Measurements from ENCODE around the gene PAQR4.

PAQR4 gene

DNA sequence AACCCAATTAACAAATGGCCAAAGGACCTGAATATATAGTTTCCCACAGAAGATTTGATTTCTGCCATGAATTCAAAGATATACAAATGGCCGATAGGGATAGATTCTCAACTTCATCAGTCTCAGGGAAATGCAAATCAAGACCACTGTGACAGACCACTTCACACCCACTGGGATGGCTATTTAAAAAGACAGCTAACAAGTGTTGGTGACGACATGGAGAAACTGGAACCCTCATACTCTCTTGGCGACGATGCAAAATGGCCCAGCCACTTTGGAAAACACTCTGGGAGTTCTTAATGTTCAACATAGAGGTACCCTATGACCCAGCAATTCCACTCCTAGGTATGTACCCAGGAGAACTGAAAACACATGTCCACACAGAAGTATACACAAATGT is 22.5 kb upstream of the PAQR4 start:
- DNase-seq: no peak

DNA sequence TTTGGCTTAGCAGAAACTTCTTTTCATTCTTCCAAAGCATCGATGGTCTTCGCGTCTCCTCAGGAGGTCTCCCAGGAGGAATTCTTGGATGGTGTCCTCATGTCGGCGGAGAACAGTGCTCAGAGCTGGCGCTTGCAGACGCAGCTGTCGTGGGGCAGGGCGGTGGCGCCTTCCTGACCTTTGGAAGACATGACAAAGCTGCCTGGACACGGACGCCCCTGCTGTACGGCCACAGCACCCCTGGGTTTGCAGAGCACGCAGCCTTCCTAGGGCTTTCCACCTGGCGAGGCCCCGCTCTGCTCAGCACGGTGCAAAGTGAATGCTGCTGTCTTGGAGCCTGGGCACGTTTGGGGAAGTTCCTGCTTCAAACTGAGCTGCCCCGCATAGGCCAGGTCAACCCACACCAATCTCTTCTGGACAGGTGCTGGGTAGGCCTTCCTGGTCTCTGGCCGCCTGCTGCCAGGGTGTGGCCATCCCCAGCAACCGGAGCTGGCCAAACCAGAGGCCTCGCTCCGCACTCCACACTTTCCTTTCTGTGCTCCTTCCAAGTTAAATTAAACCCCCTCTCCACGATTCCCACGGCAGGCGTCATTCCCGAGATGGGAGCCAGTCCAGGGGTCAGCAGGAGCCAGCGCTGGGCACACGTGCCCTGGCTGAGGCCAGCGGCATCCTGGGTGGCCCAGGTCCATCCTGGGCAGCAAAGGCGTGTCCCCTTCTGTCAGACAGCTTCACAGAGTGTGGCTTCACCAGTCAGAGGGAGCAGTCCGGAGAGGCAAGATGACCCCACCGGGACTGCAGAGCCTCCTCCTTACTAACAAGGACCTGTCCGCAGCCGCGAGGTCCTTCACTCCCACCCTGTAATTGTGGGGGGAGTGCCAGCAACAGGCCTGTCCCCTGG is 20.1 kb upstream of the PAQR4 start:
- DNase-seq: no peak

DNA sequence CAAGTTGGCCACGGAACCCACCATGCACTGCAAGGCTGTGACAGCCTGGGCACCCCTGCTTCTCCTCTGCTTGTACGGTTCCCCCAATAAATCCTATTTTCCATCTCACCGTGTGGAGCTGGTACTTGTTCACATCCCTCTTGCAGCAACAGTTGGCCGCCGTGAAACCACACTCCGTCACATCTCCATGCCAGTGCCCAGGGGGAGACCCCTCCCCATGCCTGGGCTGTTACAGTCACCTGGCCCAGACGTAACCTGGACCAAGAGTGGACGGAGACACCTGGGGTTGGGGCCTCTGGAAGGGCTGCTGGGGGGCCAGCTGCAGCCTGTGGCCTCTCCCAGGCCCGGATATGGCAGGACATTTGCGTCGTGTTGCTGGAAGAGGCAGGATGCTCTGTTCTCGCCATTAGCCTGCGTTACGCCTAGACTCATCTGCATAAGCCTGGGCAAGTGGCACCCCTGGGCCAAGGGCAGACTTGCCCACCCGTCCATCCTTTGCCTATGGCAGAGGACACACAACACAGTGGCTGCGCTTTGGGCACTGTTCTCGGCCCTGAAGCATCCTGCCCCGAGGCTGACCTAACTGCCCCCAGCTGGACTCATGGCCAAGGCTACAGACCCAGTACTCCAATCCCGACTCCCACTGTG is 19.3 kb upstream of the PAQR4 start:
- peak; percentile 48 for DNase-seq

DNA sequence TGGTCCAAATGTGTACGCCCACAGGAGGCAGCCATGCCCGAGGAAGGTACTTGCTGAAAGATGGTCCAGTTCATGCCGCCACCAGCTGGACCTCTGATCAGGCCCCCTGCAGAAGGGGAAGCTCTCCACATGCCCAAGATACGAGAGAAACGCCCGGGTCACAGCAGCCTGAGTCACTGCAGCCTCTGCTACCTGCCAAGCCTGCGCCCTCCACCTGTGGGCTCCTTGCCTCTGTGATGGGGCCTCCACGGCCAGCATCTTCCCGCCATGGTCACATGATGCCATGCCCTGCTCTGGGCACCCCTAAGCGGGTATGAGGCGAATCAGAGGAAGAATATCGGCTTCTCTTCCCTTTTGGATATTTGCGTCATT is 18.8 kb upstream of the PAQR4 start:
- no peak for DNase-seq

DNA sequence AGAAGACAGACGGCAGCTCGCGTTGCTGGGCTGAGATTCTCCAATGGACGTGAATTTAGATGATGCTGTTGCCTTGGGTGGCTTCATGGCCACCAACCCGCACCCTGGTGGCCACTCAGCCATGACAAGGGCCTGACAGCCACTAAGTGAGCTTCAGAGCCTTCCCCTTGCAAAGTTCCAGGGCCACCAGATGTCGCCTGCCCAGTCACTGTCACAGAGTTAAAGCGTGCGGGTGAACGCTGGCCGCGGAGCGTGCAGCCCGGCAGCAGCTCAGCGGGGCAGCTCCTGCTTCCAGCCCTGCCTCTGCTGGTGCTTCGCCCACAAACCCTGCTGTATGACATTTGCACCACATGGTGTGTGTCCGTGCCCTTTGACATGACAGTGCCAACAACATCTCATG is 18.4 kb upstream of the PAQR4 start:
- DNase-seq: peak; percentile 45

DNA sequence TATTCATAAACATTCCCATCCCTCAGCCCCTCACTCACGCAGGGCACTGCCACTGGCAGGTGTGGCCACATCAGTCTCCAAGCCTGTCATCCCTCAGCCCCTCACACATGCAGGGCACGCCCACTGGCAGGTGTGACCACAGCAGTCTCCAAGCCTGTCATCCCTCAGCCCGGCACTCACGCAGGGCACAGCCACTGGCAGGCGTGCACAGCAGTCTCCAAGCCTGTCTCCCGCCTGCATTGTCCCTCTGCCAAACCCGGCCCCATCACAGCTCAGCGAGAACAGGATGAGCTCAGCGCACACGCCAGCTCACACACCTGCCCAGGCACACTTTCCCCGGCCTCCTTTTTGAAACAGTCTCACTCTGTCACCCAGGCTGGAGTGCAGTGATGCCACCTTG is 16.5 kb upstream of the PAQR4 start:
- DNase-seq: no peak

DNA sequence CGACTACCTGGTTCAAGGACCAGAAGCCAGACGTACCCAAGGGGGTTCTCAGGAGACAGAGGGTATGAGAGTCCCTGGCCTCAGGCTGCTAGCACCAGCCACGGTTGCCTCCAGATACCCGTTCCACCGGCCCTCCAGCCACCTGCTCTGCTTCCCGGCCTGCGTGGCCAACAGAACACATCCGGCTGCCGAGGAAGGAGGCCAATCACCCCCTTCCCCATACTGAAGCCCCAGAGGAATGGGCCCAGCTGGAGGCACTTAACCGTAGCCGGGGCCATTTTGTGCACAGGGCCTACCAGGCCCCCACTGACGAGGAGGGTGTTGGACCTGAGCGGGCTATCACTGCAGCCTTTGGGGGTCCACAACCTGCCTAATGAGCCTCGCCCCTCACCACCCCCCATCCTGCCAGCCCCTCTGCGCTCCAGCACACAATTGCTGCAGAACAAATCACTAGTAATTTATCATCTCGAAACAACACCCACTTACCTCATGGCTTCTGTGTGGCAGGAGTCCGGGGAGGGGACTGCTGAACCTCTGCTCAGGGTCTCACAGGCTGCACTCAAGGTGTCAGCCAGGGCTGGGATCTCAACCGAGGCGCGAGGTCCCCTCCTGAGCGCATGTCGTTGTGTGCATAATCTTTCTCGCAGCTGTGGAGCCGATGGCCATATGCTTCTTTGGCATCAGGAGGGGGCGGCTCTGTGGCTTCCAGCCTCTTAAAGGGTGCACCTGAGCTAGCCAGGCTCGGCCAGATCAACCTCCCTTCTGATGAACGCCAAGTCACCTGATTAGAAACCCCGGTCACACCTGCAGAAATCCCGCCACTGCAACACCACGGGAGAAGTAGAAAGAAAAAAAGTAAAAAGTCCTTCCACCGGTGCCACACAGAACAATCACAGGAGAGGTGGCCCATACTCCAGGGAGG is 15.2 kb upstream of the PAQR4 start:
- no peak for DNase-seq

DNA sequence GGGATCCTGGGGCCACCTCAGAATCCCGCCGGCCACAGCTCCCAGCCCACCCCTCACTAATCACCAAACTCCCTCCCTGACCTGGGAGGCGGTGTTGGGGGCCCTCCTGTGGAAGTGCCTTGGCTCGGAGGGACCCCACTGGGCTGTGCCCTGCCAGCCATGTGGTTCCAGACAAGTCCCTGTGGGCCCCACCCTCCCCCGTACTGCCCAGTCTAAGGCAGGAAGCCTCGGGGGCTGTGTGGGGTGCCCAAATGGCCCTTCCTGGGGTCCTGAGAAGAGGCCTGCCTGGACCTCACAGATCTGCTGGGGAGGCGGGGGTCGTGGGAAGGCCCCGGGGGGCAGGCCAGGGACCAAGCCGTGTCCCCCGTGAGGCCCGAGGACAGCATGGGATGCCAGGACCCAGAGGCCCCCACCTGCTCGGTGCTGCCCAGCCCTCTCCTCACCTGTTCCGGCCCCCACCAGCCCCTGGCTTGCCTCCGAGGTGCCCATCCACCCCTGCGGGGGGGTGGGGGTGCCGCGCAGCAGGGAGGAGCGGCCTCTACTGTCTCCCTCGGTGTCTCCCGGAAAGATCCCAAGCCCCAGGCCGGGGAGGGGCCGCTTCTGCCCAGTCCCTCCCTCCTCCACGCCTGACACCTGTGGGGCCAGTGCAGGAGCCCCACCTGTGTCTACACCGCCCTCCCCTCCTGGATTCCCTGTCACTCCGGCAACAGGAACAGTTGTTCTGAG is 14.3 kb upstream of the PAQR4 start:
- no peak for DNase-seq

DNA sequence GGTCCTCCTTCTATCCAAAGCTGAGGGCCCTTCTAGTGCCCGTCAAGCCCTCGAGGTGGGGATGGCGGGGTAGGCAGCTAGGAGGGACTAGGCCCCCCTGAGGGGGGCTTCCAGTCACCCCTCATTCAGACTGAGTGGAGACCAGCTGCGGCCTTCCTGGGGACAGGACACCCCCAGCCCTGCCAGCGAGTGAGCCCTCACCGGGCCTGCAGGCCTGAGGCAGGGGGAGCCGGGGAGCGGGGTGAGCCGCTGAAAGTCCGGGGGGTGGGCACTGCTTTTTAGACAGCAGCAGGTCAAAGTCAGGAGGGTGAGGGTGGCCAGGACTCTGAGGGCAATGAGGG is 13.7 kb upstream of the PAQR4 start:
- DNase-seq: no peak

DNA sequence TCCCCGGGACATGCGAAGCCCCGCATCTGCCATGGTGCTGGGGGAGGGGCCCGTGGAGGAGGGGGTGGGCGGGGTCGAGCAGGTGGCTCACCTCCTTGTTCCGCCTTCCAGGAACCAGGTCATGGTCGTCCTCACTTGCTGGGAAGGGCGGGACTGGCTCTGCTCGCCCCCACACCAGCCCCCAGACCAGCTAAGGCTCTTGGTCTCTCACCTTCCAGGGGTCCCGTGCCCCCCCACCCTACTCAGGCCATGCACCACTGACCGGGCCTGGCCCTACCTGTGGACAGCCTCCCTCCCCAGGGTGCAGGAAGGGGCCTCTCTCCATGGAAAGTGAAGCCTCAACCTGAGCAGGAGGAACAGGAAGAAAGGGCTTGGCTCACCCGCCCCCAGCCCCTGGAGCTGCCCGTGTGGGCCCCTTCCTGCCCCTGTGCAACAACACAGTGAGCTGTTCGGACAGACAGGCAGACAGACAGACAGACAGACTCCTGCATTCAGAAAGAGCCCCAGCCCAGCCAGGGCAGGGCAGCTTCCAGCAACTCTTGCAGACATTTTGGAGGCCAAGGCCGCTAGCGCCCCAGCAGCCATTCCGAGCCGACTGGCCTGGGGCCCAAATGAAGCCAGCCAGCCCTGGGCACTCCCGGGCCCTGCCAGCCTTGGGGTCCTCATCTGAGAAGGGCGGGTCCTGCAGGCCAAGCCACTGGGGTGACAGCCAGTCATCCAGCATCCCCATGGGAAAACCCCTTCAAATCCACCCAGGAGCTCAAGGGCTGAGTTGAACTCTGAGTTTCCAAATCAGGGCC is 13.2 kb upstream of the PAQR4 start:
- peak; percentile 55 for DNase-seq

DNA sequence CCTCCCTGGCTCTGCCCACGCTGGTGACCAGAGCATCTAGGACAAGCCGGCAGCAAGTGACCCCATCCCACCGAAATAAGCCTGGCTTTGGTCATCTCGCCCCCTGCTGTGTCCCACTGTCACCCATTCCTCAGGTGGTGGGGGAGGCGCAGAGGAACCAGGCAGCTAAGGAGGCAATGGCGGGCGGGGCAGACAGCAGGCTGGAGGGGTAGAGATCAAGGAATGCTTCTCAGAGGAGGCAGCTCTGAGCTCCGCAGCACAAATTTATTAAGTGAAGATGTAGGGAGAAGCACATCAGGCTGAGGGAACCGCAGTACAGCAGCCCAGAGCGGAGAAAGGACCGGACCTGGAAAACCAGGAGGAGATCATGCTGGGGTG is 12.6 kb upstream of the PAQR4 start:
- DNase-seq: no peak

DNA sequence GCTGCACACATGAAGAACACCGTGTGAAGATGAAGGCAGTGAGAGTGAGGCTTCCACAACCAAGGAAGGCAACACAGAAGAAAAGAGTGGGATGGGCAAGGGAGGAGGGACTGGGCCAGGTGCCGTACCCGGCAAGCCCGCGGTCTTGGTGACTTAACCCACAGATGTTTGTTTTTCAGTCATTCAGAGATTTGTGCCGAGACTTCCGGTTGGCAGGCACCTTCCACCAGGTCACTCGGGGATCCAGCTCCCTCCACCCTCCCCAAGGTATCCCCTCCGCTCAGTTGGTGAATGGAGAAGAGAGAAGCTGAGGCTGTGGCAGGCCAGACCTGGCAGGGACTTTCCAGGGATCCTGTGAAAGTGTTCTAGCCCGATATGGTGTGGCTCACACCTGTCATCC is 9.9 kb upstream of the PAQR4 start:
- DNase-seq: peak; percentile 44

DNA sequence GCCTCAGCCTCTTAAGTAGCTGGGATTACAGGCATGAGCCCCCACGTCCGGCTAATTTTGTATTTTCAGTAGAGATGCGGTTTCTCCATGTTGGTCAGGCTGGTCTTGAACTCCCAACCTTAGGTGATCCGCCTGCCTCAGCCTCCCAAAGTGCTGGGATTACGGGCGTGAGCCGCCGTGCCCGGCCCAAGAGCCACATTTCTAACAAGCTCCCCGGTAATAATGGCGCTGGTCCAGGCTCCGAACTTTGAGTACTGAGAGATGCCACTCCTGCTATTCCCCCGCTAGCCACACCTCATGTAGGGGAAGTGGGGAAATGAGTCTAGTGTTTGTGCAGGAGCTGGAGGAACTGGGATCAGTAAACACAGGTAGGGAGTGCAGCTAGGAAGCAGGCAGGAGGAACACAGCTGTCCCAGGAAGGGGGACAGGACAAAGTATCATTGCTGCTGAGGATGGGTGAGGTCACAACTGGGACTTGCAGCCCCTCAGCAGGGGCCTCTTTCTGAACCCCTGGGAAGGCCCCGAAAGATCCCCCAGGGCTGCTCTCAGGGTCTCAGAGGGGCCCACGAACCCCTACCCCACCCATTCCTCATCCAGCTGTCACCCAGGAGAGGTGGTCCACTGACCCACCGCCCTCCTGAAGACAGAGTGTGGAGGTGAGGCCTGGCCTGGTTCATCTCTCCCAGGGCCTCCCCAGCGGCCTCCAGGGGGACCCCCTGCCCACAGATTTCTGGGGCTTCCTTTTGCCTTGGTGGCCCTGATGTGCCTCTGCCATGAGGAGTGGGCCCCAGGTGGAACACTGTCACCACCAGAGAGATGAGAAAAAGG is 8.8 kb upstream of the PAQR4 start:
- no peak for DNase-seq

DNA sequence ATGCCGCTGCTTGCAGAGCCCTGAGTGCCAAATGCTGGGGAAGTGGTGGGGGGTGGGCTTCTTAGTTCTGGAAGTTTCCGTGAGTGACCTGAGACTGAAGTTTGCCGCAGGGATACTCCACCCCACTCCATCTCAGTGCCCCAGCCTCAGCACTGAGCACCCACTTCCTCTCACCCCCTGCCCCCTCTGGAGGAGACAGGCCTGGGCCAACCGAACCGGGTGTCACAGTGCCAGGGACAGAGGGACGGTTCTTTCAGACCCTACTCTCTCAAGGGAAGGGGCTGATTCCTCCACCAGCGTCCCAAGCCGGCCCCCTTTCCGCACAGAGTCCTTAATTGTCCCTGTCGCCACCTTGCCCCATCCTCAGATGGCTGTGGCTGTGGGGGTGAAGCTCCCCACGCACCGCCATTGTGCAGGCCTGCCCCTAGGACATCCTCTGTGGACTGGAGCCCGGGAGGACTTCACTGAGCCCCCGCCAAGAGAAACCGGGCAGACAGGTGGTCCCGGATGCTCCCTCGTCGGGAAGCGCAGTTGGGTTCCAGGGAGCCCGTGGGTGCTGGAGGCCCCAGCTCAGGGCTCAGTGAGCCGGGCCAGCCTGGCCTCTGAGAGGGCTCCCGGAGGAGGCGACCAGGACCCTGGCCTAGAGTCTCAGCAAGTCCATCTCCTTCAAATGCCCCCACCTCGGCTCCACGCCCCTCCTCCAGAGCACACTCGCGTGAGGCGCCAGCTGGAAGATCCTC is 6.6 kb upstream of the PAQR4 start:
- no peak for DNase-seq

DNA sequence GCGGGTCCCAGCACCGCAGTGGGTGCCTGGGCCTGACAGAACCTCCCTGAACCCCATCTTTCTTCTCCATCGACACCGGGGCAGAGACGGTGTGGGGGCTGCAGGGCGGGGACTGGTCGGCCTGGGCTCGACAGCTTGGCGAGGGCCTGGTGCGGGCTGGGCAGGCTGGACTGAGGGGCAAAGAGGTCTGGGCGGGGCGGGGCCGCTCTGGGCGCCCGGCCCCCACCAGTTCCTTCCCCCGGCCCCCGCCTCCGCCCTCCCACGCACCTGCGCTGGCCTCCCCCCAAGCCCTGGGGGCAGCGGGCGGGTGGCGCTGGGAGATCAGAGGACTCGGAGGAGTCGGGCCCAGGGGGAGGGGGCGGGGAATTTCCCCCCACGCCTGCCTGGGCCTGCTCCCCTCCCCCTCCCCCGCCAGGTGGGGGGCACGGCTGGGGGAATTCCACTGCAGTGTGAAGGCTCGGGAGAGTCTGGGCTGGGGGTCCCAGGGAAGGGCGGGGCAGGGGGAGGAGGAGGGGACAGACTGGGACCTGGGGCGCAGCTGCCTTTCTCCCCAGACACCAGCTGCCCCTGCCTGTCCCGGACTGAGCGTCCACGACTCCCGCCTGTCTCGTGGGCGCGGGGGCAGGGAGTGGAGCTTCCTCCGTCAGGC is 6.0 kb upstream of the PAQR4 start:
- no peak for DNase-seq

DNA sequence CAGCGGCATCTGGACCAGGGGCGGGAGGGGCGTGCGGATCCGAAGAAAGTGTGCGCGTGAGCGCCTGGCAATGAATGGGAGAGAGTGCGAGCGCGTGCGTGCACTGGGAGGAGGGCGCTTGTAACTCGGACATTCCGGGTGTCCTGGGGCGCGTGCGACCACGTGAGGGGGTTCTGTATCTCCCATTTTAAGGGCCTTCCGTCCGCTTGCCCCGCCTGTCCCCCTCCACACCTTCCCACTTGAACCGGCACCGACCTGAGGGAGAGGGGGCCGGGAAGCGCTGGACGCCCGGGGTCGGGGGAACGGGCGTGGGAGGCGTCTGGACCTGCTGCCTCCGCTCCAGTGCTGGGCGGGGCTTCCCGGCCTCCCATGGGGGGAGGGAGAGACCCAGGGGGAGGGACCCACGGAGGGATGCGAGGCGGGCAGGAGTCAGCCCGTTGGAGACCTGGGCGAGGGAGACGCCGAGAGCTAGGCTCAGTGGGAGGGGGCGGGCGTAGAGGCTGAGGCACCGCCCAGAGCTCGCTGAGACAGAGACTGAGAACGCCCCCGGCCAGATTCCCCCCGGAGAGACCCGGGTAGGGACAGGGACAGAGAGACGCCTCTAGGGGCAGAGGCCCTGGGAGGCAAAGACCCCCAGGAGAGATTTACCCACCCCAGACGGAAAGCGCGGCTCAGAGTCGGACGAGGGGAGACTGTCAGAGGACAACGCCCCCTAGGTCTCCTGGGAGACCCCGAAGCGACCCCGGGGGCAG is 5.2 kb upstream of the PAQR4 start, which contains the start of gene KREMEN2:
Gene KREMEN2, plus strand, starts transcription at position 553 of the 752 bp plus-strand sequence. CDS start 246 bp downstream, outside the sequence.
- peak; percentile 96 for DNase-seq

DNA sequence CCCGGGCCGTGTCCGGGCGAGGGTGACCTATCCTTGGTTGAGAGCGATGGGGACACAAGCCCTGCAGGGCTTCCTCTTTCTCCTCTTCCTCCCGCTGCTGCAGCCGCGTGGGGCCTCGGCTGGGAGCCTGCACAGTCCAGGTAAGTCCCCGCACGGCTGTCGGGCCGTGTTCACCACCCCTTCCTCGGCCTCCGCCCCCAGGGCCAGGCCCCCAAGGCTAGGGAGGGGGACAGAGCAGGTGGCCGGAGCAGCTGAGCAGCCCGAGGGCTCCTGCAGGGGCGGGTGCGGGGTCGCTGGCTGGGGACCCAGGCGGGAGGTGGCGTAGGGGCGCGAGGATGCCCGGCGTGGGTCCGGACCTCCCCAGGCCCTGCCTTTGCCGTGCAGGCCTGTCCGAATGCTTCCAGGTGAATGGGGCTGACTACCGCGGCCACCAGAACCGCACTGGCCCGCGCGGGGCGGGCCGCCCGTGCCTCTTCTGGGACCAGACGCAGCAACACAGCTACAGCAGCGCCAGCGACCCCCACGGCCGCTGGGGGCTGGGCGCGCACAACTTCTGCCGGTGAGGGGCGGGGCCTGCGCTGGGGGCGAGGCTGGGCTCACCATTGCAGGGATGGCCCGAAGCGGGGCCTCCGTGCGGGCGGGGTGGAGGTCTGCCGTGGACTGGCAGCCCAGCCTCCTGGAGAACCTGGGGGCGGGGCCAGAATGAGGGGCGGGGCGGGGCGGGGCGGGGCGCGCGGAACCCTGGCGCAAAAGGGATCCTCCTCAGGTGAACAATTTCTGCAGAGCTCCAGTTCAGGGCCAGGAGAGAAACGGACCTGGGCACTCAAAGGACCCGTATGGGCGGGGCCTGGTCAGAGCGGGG is 4.4 kb upstream of the PAQR4 start:
- DNase-seq: peak; percentile 97

Measured in islet precursor cell (in vitro differentiated cells).